Head of caudate nucleus (tissue), 42 donors: Measurements from ENCODE around the gene EGFL7.

Experiments used
- DNase-seq, 42 donors: peaks; one replicate each; pipeline versions ENCODE4 v3.0.0 to v3.0.0-alpha.2; 2020 to 2021; ENCODE audit warnings: mixed read lengths in 7 of 42
- intact Hi-C: fragments of 100-400 bp; cut with DNase I; formaldehyde crosslinking; loops from one replicate; pipeline ENCODE4 v1.15.0; 2022

EGFL7 gene

DNA sequence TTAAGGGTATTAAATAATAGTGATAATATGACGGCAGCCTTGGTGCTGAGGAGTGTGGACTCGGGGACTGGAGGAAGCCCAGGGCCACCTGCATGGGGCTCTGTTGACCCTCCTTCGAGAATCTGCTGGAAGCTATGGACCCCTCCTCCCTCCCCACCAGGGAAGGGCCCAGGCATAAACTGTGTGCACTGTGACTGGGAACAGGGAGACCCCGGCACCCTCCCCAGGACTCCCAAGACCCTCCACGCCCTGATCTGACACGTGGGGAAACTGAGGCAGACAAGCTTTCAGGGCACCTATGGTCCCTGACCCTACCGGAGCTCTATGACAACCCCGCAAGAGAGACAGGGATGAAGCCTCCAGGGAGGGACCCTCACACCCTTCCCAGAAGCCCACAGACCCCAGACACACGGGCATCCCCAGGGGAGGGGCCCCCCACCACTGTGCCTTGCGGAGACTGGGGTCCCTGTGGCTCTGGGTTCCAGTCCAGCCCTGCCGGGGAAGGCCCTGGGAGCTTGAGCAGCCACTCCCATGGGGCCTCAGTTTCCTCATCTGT is 6.5 kb upstream of the EGFL7 start:
- intact Hi-C loops, result no loop called here
- DNase-seq, result no peak

DNA sequence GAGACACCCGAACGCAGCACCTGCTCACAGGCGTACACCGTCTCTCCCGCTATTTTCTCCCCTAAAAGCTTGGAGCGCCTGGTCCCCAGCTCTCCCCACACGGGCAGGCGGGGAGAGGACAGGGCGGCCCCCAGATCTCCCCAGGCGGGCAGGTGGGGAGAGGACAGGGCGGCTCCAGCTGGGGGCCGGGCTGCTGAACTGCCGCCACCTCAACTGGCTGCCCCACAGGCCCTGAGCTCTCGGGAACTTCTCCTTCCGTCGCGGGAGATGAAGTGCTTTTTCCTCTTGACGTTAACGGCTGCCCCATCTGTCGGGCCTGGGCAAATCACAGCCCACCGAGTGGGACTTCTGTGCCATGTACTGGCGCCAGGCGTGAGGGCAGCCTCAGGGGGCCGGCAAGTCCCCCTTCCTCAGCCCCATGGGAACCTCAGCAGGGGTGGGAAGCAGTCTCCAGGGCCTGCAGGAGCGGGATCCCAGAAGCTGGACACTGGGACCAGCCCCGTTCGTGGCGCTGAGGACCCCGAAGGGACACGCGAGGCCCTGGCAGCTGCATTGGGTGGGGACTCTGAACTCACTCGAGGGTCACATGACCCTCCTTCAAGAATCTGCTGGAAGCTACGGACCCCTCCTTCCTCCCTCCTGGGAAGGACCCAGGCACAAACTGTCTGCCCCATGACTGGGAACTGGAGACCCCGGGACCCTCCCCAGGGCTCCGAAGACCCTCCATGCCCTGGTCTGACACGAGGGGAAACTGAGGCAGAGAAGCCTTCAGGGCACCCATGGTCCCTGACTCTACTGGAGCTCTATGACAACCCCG is 5.7 kb upstream of the EGFL7 start:
- no peak for DNase-seq
- intact Hi-C loops, result no loop called here

DNA sequence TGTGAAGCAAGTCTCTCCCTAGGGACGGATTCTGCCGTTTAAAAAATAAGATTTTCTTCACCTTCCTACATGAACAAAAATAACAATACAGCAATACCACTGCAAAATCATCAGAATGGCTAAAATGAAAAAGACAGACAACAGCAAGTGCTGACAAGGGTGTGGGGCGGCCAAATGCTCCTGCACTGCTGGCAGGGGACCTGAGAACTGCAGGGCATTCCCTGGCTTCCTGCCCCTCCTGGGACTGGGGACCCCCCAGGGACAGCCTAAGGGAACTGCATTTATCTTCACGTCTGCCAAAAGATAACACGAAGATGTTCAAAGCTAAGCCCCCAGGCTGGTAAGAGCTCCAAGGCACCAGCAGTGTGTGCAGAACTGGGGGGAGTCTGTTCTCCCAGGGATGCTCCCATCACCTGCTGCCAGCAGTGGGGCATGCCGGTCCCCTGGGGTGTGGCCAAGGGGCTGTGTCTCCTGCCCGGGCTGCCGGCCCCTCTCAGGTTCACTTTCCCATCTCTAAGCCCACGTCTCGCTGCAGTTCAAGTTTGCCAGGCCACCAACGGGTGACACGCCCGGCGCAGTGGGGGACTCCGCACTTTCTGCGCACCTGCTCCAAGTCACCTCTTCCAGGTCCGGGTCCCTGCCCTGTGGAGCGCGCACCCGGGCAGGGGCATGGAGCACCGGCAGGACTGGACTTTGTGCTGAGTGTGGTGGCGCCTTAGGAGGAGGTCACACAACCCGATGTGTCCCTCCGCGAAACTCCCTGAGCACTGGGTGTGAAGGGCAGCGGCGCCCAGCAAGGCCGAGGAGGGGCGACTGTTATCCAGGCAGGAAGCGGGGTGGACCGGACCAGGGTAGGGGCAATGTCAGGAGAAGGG is 4.5 kb upstream of the EGFL7 start:
- no peak for DNase-seq
- intact Hi-C loops, result no loop called here

DNA sequence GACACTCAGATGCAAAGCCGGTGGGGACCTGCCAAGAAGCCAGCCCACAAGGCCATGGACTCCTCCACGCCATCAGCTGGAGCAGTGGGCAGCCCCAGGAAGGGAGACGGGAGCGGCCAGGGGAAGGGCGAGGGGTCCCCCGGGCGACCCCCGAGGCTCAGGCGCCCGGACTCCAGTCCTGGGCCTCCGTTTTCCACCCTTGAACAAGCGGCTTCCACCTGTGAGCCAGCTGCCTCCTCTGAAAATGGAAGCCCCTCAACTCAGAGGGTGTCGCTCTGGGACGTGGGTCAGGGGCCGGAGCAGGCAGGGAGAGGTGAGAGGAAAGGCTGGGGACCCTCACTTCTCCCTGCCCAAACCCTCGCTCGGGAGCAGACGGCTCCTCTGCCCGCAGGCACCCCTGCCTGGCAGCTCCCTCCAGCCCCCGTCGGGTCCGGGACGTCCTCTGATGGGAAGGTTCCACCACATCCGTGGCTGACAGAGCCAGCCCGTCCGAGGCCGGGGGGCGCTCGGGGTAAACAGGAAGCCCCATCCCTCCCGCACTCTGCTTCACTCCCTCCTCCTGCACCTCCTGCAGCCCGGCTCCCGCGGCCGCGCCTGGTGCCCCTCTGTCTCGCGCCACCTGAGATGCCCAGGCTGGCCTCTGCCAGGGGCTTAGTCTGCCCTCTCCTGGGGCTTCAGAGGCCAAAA is 3.7 kb upstream of the EGFL7 start:
- DNase-seq, result no peak
- intact Hi-C loops, result no loop called here

DNA sequence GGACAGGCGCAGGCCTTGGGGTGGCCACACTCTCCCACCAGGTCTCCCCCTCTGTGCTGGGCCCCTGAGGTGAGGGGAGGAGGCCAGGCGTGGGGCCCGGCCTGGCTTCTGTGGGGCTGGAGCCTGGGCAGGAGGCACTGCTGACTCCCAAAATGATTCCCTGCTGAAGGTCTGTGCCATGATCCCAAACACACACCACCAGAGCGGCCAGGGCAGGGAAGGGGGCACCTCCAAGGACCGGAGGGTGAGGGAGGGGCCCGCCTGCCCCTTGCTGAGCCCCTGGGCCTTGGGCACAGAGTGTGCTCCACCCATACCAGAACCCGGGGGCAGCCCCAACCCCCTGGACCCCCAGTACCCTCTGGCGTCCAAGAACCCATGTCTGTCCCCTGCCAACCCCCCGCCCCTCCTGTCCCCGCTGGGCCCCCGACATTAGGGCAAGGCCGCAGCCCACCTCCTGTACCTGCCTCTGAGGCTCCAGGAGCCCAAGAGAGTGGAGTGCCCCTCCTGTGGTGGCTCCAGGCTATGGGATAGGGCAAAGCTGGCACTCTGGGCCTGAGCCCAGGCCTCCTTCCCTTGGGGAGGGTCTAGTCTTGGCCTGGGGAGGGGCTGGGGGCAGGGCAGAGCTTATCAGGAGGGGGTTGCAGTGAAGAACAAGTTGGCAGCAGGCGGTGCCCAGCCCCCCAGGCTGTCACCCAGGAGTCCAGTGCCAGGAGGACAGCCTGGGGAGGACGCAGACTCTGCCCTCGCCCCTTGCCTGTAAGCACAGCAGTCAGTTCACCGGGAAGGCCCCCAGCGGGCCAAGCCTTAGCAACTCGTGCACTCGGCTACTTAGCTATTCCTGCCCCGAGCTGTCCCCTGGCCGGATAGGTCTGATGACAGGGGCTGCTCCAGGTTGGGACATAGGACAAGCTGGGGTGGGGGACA is 2.6 kb upstream of the EGFL7 start:
- DNase-seq, result no peak
- intact Hi-C loops, result no loop called here

DNA sequence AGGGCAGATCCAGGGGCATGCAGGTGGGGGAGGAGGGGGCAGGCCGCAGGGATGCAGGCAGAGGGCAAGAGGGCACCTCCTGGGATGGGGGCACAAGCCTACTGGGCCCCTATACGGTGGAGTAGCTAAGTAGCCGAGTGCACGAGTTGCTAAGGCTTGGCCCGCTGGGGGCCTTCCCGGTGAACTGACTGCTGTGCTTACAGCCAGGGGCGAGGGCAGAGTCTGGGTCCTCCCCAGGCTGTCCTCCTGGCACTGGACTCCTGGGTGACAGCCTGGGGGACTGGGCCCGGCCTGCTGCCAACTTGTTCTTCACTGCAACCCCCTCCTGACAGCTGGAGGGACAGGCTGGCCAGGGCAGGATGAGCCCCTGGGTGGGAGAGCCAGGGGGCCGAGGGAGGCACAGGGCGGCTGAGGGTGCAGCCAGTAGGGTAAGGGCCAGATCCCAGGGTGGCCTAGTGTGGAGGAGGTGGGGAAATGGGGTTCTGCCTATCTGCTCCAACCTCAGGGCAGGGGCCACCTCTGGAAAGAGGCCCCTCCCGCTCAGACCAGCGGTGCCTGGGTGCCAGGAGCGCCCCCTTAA is 1.7 kb upstream of the EGFL7 start:
- intact Hi-C loops, result no loop called here
- no peak for DNase-seq

DNA sequence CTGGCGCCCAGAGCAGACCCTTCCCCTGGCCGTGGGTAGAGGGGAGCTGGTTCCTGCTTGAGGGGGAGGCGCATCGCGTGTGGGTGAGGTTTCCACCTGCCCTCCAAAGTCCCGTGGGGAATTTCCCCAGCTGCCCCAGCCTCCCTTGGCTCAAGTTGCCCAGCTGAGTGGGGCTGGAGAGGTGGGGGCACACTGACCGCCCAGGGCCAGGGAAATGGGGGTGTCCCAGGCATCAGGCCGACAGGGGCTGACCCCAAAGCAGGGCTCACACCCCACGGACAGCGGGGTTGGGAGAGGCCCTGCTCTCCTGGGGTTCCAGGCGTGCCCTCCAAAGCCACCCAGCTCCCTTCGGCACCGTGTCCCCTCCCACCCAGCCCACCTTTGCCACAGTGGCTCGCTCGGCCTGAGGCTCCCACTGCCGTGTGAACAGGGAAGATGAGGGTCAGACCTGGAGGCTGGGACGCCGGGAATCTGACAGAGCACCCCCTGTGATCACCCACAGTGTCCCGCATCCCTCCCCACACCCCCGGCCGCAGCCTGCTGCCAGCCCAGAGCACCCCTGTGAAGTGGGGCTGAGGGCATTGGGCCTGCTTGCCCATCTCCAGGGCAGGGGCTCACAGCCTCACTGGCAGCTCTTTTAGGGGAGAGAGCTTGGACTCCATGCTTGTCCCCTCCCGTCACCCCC is 933 bp upstream of the EGFL7 start:
- intact Hi-C loops, result no loop called here
- no peak for DNase-seq

DNA sequence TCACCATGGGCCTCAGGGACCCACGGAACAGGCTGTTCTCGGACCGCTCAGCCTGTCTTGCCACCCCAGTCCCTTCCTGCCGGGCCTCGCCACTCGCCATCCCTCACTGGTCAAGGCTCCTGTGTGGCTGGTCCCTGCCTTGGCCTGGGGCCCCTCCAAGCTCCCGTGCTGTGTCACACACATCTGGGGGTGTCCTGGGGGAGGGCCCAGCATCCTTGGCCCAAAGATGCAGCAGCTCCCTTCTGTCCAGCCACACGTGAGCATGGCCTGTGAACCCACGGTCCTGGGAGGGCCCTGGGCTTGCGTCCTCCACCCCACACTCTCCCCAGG is 425 bp upstream of the EGFL7 start:
- intact Hi-C loops, result no loop called here
- no peak for DNase-seq

DNA sequence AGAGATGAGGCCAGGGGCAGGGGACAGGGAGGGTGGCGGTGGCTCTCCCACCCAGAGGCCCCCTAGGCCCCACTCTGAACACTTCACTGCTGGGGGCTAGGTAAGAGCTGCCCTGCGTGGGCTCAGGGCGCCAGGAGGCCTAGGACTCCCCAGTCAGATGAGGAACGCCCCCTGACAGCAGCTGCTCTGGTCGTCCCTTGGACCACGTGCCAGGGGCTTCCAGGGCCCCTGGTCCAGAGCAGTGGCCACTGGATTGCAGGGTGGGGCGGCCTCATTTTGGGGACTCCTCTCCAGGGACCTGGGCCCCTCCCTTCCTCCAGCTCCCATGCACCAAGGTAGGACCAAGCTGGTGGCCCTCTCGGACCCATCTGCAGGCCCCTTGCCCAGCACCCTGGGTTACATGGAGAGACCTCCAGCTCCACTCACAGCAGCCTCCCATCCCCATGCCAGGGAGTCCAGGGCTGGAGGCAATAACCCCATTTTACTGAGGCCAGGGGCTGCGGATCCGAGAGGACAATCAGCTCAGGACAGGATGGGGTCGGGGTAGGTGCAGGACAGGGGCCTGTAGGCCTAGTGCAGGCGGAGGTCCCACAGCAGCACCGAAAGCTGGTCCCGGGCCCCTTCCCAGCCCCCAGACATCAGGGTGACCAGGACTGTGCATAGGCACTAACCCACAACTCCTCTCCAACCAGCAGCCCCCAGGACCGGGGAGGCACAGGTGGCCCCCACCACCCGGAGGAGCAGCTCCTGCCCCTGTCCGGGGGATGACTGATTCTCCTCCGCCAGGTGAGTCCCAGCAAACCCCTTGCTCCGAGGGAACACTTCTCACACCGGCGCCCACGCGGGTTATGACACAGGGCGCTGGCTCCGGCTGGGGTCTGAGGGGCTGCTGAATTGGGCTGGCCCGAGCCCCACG is 1.5 kb downstream of the EGFL7 start:
- DNase-seq, result no peak
- intact Hi-C loops, result no loop called here

DNA sequence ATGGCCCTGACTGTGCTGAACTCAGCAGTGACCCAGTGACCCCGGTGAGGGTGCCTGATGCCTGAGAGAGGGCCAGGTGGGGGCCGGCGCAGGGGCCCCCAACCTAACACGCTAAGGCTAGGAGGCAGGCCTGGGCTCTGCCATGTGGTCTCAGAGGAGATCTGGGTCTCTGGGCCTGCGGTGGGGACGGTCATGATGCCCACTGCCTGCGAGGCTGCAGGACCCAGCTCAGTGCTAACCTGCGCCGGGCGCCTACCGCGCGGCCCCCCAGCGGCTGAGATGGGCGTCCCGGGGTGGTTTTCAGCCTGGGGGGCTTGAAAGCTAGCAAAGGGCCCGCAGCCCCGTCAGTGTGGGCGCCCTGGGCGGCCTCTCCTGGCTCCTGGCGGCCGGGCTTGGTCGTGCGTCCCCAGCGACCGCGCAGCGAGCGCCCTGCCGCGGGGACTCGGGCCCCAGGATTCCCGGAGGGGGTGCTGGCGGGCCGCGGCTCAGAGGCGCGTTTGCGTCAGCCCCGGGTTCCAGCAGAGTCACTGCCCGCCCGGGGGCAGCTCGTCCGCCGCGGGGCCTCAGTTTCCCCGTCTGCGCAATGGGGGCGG is 2.5 kb downstream of the EGFL7 start:
- intact Hi-C loops, result no loop called here
- peak in 1 of 42 donors; percentile 26 for DNase-seq

DNA sequence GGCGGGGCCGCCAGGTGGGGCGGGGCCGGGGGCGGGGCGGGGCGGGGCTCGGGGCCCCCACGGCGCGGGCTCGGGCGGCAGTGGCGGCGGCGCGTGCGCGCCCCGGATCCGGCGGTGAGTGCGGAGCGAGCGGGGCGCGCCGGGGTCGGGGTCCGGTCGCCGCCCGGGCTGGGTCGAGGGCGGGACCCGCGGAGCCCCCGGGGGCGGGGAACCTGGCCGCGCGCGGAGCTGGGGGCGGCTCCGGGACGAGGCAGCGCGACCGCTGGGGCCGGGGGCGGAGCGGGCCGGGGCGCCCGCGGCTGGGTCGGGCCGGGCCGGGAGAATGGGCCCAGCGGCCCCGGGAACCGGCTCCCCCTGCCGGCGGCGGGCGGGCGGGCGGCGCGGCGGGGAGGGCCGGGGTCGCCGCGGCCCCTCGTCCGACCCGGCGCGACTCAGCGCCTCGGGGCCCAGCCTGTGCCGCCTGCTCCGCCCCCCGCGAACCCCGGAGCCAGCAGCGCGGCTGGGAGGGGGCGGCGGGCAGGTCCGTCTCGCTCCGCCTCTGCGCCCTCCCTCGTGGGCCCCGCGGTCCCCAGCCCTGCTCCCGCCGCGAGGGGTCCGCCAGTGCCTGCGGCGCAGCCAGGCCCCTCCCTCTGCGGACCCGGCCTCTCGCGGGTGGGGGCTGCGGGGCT is 3.1 kb downstream of the EGFL7 start:
- intact Hi-C loops, result no loop called here
- DNase-seq, result peak in 24 of 42 donors; percentile 18 to 69 (median 46)

DNA sequence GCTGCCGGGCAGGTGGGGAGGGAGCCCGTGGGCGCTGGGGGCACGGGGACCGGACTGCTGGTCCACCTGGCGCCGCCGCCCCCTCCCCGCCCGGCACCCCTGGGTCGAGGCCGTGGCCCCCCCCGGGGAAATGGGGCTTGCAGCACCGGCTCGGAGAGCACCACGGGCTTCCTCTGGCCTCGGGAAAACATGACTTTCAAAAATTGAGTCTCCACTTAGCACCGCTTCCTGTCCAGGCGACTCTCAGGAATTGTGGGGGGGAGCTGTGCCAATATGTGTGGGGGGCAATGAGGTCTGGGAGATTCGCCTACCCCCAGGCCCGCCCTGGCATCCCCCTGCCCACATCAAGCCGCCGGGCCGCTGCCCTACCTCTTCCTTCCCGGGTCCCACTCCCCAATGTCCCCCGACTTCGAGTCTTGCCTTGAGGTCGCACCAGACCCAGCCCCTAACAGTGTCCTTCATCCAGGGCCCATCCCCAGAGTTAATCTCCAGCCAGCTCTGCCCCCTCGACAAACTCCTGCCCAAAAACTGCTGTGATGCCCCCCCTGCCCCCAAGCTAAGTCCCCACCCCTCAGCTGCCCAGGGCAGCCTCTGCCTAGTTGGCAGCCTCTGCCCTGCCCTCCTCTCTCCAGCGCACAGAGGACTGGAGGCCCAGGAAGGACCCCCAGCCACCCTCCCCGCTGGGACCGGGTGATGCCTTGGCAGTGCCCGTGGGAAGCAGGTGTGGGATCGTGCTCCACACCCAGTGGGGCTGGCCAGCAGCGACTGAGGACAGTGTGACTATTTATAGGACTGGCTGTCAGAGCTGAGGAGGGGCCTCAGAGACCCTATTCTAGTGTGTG is 3.9 kb downstream of the EGFL7 start:
- no peak for DNase-seq
- intact Hi-C loops, result no loop called here

DNA sequence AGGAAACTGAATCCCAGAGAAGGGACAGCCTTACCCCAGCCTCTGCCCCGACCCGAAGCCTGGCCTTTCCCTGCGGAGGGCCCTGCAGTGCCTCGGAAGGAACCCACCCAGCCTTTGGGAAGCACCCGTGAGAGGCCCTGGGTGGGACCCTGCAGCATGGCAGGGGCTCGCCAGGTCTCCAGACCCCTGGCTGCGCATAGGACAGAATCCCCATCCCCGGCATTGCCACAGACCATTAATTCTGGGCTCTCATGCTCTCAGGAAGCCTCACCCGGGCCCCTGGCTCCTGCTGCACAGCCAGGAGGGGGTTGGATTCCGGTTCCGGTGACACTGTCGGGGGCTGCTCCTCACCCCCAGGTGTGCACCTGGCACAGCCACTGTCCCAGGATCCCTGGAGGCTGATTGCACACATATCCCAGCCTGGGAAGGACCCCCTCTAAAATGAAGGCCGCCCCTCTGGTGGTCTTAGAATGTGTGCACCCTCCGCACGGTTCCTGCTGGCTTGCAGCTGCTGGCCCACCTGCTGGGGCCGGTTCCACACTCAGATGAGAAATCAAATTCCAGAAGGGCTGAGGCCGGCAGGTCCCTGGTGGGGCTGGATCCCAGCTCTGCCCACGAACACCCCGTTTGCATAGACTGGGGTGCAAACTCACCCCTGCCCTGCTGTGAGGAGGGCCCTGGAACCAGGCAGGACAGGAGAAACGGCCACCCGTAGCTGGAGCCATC is 4.7 kb downstream of the EGFL7 start:
- intact Hi-C loops, result no loop called here

More for the DNA sequence above, 4.7 kb downstream of the EGFL7 start:
- no peak for DNase-seq
